HG03442 (cell line): ENCODE results near the gene NOVA2.

Experiments
- ATAC-seq: cut with Tn5 transposase; IDR thresholded peaks from one replicate; pipeline ENCODE4 v1.9.1; 2021; ENCODE audit warnings: mild to moderate bottlenecking, moderate library complexity; ENCODE audit not compliant: unreplicated experiment

The NOVA2 gene, protein sequence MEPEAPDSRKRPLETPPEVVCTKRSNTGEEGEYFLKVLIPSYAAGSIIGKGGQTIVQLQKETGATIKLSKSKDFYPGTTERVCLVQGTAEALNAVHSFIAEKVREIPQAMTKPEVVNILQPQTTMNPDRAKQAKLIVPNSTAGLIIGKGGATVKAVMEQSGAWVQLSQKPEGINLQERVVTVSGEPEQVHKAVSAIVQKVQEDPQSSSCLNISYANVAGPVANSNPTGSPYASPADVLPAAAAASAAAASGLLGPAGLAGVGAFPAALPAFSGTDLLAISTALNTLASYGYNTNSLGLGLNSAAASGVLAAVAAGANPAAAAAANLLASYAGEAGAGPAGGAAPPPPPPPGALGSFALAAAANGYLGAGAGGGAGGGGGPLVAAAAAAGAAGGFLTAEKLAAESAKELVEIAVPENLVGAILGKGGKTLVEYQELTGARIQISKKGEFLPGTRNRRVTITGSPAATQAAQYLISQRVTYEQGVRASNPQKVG

DNA sequence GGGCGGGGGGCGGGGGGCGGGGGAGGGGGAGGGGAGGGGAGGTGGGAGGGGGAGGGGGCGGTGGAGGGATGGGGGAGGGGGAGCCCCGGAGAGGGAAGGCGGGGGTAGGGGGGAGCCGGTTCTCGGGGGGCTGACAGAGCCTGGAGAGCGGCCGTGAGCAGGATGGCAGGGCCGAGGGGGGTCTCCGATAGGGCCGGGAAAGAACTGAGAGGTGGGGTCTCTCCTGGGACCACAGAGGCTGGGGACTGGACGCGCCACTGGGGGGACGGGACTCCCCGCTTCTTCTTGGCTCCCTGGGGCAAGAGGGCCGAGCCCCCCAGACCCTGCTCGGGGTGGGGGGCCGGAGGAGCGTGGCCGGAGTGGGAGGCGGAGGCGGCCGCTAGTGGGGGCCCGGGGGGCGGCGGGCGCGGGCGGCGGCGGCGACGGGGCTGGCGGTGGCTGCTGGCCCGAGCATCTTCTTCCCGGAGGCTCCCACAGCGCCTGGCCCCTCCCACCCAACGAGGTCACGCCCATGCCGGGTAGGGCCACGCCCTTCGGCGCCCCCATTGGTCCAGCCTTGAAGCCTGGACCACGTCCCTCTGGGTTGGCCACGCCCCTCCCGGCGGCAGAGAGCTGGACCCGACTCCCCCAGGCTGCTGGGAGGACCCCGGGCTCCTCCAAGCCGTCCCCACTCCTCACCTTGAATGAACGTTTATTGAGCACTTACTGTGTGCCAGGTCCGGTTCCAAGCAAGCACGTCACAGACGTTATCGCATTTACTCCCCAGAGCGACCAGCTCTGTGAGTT, at the start of gene NOVA2:
TSS of gene NOVA2 (minus strand) at position 313 of the 786 bp plus-strand sequence. CDS start 514 bp downstream, outside the sequence.
- ATAC-seq, result no peak

DNA sequence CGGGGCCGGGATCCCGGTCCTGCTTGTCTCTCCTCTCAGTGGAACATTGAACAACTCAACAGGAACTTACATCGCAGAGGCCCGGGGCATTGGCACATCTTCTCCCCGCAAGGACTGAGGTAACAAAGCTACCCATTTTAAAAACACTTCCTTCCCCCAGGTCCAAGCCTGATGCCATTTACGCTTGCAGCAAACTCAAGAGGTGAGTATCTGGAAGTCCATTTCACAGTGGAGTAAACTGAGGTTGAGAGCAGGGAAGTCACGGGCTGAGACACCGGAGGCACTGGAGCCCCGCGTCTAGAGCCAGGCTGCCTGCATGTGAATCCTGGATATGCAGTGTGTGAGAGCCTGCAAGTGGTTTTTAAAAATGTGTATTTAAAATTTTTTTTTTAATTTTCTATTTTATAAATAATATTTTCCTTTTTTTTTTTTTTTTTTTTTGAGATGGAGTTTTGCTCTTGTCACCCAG, 49.7 kb upstream of the NOVA2 start:
- no peak for ATAC-seq

DNA sequence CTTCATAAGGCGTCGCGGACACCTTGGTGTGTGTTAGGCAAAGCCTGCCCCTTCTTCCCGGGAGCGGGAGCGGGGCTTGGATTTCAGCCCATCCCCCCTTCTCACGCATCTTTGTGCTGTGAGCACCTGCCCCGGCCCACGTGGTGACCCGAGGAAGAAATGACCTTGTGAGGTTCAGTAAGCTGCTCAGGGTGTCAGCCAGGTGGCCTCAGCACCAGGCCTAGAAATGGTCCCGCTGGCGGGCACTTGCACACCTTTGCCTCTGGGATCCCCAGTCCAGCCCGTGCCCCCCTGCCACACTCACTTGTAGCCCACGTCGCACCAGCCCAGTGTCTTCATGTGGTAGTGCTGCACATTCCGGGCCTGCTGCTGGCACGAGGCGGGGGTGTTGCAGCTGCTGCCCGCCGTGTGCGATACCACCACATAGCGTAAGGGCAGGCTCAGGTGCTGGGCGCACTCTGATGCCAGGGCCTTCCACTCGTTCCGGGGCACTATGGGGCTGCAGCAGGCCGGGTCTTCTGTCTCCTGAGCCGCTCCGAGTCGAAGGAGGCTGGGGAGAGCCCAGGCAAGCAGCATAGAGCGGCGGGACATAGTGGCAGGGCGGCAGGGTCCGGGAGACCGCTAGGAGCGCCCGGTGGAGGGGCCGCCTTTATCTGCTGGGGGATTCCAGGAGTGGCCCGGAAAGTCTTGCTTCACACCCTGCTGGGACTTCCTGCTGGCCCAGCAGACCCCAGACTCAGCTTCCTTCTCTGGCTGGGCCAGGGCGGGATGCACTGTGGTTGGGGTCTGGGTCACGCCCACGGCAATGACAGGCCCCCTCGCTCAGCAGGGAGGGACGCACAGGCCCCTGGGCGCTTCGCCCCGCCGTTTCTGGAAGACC, 49.0 kb upstream of the NOVA2 start, which contains the start of gene PGLYRP1:
TSS of gene PGLYRP1 (minus strand) at position 623 of the 880 bp plus-strand sequence. CDS start at position 591, 32 bp downstream.
- ATAC-seq, result no peak

DNA sequence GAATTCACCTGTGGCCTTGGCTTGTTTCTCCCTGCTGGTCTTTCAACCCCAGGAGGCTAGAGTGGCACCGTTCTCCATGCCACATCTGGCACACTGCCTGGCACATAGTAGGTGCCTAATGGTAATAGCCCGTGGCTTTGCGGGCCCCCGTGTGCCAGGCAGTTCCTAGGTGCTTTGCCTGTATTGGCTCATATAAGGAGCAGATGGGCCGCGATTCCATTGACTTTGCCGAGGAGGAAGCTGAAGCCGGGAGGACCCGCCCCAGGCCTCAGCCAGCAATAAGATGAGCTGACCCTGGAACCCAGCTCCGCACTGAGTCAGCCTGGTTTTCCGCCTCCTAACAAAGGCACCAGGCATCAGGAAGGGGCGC, 48.4 kb upstream of the NOVA2 start:
- ATAC-seq, result no peak

DNA sequence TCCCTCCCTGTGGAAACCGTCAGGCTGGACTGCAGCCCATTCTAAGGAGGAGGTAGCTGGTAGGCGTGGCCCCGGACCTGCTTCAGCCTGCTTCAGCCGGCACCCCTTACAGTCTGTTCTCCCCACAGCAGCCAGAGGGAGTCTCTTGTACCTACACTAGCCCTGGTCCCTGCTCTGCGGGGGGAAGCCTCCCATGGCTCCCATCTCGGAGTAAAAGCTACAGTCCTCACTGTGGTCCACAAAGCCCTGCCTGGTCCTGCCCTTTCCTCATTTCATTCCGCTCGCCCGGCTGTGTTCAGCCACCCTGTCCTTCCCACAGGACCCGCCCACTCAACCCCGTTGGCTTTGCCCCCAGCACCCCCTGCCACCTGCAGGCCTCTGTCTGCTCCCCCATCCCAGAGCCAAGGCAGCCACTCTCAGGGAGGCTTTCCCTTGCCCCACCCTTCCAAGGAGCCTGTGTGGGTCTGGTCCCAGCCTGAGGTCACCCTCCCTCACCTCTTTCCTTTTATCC, 47.9 kb upstream of the NOVA2 start:
- no peak for ATAC-seq

DNA sequence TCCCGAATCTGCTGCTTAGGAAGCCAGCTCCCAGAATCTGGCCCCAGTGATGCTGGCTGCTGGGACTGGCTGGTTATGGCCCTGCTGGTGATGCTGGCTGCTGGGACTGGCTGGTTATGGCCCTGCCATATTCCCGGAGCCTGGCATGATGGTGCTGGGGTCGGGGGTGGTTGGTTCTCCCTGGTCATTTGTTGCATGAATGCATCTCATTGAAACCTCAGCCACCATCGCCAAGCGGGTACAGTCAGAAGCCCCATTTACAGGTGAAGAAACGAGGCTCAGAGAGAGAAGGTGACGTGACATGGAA, 47.1 kb upstream of the NOVA2 start:
- ATAC-seq, result no peak

DNA sequence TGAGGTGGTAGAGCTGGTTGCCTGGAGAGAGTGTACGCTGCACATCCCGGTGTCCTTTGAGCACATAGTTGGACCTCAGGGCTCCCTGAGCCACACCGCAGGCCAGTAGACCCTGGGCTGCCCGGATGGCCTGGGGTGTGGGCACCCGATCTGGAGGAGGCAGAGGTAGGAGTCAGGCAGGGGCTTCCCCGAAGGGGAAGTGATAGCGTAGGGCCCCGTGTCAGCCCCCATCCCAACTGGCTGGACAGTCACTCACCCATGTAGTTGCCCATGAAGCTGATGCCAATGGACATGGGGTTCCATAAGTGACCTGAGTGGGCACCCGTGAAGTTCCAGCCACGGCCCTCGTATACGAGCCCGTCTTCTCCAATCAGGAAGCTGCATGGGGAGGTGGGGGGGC, 45.6 kb upstream of the NOVA2 start:
- no peak for ATAC-seq

DNA sequence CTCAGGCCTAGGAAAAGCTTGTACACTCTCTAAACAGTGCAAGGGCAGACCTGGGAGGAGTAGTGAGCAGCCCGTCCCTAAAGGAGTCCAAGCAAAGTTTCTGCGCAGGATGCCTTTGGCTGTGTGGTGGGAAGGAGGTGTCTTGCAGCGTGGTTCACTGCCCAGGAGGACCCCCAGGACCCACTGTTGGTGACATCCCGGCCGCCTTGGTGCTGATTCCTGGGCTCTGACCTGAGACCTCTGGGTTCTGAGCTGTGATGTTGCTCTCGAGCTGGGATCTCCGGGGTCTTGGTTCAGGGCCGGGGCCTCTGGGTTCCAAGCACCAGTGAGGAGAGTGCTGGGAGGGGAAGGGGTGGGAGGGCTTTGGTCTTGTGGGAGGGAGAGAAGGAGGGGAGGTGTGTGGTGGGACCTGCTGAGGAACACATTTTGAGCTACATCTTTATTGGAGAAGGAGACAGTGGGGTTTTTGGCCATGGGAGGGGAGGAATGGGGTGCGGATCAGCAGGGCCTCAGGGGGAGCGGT, 45.1 kb upstream of the NOVA2 start:
- ATAC-seq, result no peak

DNA sequence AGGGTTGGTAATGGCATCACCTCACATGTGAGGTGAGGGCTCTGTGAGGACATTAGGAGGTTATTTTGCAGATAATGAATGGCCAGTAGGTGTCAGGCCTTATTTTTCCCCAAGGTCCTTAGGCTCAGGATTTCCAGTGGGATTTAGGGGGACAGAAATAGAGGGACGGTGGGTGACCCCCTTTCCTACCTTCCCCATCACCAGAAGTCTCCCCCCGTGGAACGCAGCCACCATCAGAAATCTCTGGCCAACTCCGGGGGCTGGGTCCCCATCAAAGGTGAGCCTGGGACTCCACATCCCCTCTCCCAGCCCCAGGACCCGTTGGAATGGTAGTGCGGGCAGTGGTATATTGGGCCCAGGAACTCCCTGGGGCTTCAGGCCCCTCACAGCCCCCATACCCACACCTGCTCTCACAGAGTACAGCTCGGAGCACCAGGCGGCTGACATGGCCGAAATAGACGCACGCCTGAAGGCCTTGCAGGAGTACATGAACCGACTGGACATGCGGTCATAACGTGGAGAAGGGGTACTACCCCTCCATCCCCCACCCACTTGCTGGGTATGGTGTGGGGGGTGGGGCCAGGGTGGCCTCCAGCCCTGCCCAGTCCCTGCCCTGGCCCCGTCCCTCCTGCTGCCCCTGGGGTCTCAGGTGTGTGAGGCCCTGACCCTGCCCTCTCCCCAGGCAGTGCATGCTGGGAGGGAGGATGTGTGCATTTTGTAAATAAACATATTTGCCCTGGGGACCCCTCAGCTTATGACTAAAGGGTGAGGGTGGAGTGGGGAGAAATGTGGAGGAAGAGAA, 44.4 kb upstream of the NOVA2 start:
- no peak for ATAC-seq

DNA sequence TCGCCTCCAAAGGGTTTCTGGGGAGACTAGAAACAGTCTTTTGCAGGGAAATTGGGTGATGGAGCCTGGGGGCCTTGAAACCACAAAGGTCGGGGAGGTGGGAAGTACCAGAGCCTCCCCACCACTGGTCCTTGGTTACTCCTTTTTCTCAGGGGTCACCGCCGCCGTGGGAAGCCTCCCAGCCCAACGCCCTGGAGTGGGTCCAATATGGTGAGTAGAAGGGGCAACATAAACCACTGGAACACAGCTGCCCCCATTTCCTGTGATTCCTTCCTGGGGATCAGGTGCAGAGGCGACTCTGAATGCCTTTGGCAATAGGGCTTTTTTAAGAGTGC, 43.4 kb upstream of the NOVA2 start:
- no peak for ATAC-seq

DNA sequence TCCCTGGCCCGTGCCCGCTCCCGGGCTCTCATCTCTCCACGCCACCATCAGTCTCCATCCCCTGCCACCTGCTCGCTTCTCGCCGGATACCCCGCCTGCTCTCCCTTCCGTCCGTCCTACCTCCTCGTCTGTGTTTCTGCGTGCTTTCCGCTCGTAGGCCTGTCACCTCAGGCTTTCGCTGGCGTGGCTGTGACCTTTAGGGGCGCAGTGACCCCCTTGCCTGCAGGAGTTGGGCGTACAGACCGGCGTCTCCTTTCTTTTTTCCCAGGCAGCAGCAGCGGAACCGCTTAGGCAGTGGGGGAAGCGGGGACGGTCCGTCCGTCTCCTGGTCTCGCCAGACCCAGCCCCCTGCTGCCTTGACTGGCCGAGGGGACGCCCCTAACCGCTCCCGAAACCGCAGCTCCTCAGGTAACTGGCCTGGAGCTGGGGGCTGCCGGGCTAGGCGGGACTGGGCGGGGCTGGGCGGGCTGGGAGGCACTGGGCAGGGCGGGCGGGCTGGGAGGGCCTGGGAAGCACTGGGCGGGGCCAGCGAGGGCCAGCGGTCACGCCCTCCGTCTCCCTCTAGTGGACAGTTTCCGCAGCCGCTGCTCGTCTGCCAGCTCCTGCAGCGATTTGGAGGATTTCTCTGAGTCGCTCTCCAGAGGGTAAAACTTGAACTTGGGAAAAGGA, 42.9 kb upstream of the NOVA2 start:
- no peak for ATAC-seq

DNA sequence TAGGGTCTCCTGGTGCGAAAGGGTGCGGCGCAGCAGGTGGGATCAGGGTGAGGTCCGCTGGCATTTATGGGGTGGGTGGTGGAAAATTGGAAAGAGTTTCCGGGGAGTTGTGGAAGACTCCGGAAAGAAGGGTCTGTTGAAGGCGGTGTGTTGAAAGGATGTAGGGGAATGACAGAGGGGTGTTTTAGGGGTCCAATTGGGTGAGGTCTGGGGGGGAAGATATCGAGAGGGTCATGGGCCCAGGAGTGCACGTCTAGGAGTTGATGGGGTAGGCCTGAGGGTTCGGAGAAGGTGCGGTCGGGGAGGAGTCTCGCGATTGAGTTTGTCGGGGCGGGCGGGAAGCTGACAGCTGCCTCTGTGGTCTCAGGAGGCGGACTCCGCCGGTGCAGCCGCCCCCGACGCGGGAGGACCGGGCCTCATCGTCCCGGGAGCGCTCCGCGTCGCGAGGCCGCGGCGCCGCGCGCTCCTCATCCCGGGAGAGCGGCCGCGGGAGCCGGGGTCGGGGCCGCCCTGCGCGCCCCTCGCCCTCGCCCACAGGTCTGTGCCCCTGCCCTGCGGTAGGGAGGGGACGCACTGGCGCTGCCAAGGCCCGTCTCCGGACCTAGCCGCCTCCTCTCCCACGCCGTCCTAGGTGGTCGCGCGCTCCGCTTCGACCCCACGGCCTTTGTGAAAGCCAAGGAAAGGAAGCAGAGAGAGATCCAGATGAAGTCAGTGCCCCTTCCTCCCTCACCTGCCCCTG, 42.2 kb upstream of the NOVA2 start:
- no peak for ATAC-seq

DNA sequence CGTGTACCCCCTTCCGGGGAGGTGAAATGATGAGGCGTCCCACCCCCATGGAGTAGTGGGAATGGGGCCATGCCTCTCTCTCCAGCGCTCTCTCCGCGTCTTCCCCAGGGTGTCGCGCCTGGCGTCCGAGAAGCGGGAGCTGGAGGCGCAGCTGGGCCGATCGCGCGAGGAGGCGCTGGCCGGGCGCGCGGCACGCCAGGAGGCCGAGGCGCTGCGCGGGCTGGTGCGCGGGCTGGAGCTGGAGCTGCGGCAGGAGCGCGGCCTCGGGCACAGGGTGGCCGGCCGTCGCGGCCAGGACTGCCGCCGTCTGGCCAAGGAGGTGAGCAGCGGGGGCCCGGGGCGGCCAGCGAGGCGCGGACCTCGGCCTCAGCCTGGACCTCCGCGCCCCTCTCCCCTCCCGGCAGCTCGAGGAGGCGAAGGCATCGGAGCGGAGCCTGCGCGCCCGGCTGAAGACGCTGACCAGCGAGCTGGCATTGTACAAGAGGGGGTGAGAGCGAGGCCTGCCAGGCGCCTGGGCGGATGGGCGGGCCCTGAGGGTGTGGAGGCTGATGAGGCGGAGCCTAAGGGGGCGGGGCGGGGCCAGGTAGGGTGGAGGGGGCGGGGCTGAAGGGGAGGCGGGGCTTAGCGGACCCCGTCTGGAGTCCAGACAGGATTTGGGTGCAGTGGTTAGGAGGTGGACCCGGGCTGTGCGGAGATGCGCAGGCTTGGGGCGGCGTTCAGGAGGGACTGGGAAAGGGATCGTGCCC, 41.4 kb upstream of the NOVA2 start:
- no peak for ATAC-seq

DNA sequence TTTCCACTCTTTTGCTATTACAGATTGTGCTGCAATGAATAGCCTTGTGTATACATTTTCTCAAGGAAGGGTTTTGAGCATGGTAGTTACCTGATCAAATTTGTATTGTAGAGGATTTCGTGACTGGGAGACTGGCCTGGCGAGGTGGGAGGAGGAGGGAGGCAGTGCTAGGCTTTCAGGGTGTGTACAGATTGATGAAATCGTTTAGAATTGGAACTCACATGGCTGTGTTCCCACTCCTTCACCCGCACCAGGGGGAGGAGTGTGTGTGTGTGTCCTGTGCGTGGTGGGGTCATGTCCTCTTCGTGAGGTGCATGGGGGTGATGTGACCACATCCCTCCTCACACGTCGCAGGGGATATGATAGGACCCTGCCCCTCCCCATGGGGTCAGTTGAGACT, 40.9 kb upstream of the NOVA2 start:
- no peak for ATAC-seq

DNA sequence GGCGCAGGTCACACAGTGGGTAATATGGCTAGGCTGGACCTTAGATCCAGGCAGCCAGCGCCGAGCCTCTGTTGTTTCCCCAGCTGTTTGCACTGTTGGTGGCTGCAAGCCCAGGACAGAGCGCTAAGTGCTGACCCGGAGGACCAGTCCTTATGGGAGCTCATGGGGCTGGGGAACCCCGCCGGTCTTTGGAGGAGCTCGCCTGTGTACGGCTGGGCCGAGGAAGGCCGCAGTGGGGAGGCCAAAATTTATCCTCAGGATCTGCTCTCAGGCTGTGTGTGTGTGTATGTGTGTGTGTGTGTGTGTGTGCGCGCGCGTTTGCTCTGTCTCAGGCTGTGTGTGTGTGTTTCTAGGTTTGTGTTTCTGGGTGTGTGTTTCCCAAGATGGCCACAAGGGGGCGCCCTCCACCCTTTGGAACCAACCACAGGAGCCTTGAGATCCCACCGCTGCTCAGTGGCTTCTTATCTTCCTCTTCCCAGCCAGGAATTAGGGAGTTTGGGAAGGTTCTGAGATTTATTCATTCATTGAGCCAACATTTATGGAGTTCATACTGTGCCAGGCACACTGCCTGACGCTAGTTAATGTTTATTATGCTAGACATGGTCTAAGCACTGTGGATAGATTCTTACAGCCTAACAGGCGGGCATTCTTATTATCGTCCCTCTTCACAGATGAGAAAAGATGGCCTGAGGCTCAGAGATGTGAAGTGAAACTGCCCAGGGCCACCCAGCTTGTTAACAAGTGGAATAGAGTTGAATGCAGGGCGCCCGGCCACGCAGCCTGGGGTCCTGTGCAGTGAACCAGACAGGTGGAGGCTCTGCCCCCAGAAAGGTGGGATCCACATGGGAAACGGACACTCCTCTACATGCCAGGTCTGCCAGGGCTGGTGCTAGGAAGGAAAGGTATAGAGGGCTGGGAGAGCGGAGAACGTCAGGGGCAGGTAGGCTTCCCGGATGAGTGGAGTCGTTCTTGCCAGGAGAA, 36.2 kb upstream of the NOVA2 start:
- ATAC-seq, result no peak

DNA sequence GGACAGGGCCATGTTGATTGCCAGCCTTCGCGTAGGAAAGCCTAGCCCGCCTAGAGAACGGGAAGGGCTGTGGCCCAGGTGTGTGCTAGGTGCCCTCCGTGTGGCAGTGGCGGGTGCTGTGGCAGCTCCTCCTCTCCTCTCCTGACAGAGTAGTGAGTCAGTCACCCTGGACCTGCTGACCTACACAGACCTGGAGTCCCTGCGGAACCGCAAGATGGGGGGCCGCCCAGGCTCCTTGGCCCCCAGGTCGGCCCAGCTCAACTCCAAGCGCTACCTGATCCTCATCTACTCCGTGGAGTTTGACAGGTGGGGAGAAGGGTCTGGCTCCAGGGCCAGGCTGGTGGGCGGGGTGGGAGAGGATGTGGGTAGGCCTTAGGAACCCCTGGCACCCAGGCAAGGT, 32.7 kb upstream of the NOVA2 start:
- no peak for ATAC-seq
